HEK293T (cell line): ENCODE measurements around the gene PPP1R1B.

Experiments
- CTCF ChIA-PET: fragments of 350-600 bp; formaldehyde crosslinking; extraction: SDS; loops from one replicate; lab custom pipeline; 2021; ENCODE audit warnings: antibody characterized with exemption, inconsistent platforms; lab: Yijun Ruan, JAX
- POLR2A ChIA-PET: fragments of 350-600 bp; formaldehyde crosslinking; extraction: SDS; loops from one replicate; lab custom pipeline; 2020; ENCODE audit warnings: antibody characterized with exemption, inconsistent platforms; lab: Yijun Ruan, JAX
- DNase-seq: peaks from one replicate; pipeline ENCODE4 v3.0.0; 2012; ENCODE audit warnings: mixed read lengths; ENCODE audit errors: extremely low spot score
- ARNT ChIP-seq: fragments of 450-650 bp; IDR thresholded peaks from 2 replicates; pipeline ENCODE4 v1.6.1; 2017; ENCODE audit warnings: mild to moderate bottlenecking
- BHLHE40 ChIP-seq: fragments of 450-650 bp; IDR thresholded peaks from 2 replicates; pipeline ENCODE4 v1.6.1; 2016; ENCODE audit warnings: mild to moderate bottlenecking, moderate library complexity, borderline replicate concordance
- CTBP1 ChIP-seq: fragments of 450-650 bp; IDR thresholded peaks from 2 replicates; pipeline ENCODE4 v1.6.1; 2016; ENCODE audit warnings: borderline replicate concordance
- ELF4 ChIP-seq: fragments of 450-650 bp; IDR thresholded peaks from 2 replicates; pipeline ENCODE4 v1.6.1; 2017; ENCODE audit warnings: antibody characterized with exemption
- FOXA1 ChIP-seq: fragments of 450-650 bp; IDR thresholded peaks from 2 replicates; pipeline ENCODE4 v1.6.1; 2016; ENCODE audit warnings: mild to moderate bottlenecking
- FOXK2 ChIP-seq: fragments of 450-650 bp; IDR thresholded peaks from 2 replicates; pipeline ENCODE4 v1.6.1; 2016; ENCODE audit warnings: mild to moderate bottlenecking
- FOXM1 ChIP-seq: fragments of 450-650 bp; IDR thresholded peaks from 2 replicates; pipeline ENCODE4 v1.6.1; 2017; ENCODE audit warnings: mild to moderate bottlenecking, borderline replicate concordance
- HDGF ChIP-seq: fragments of 450-650 bp; IDR thresholded peaks from 2 replicates; pipeline ENCODE4 v1.6.1; 2017; ENCODE audit warnings: antibody characterized with exemption, borderline replicate concordance
- L3MBTL2 ChIP-seq: fragments of 450-650 bp; conservative IDR thresholded peaks from 2 replicates; pipeline ENCODE4 v1.6.1; 2016; ENCODE audit warnings: mild to moderate bottlenecking
- LEF1 ChIP-seq: fragments of 450-650 bp; IDR thresholded peaks from 2 replicates; pipeline ENCODE4 v1.6.1; 2017; ENCODE audit warnings: mild to moderate bottlenecking, borderline replicate concordance
- NFRKB ChIP-seq: fragments of 450-650 bp; IDR thresholded peaks from 2 replicates; pipeline ENCODE4 v1.6.1; 2016; ENCODE audit warnings: mild to moderate bottlenecking, moderate library complexity
- PKNOX1 ChIP-seq: fragments of 450-650 bp; IDR thresholded peaks from 2 replicates; pipeline ENCODE4 v1.6.1; 2016
- SP1 ChIP-seq: fragments of 450-650 bp; IDR thresholded peaks from 2 replicates; pipeline ENCODE4 v1.6.1; 2017
- SUZ12 ChIP-seq: fragments of 450-650 bp; IDR thresholded peaks from 2 replicates; pipeline ENCODE4 v1.6.1; 2016; ENCODE audit warnings: mild to moderate bottlenecking
- TARDBP ChIP-seq: fragments of 450-650 bp; IDR thresholded peaks from 2 replicates; pipeline ENCODE4 v1.6.1; 2016
- ZNF384 ChIP-seq: fragments of 450-650 bp; IDR thresholded peaks from 2 replicates; pipeline ENCODE4 v1.6.1; 2016

Gene PPP1R1B

GRCh38 chr17:39605492-39606433 lies 21.0 kb upstream of the PPP1R1B start:
- no peak for TF ChIP-seq PKNOX1
- TF ChIP-seq SP1 = no peak
- TF ChIP-seq FOXM1 = no peak
- no peak for TF ChIP-seq LEF1
- no peak for TF ChIP-seq ELF4
- no peak for TF ChIP-seq TARDBP
- TF ChIP-seq ARNT = no peak
- TF ChIP-seq ZNF384 = no peak
- TF ChIP-seq FOXA1 = no peak
- no peak for TF ChIP-seq CTBP1
- TF ChIP-seq SUZ12 = no peak
- TF ChIP-seq HDGF = no peak
- no peak for TF ChIP-seq BHLHE40
- no peak for TF ChIP-seq FOXK2
- TF ChIP-seq NFRKB = no peak
- TF ChIP-seq L3MBTL2 = no peak
- ChIA-PET POLR2A (no interaction called here), CTCF (interaction anchor here (1.1 to 3.4 kb wide), 2 partner anchors 16 to 18 kb away, joined by 3 to 12 read pairs; no protein-coding TSS in a partner anchor)
- no peak for DNase-seq

GRCh38 chr17:39606434-39607056 lies 20.2 kb upstream of the PPP1R1B start:
- DNase-seq = no peak
- TF ChIP-seq ELF4 (no peak), NFRKB (no peak), FOXA1 (no peak), FOXK2 (no peak), BHLHE40 (no peak), PKNOX1 (no peak), ZNF384 (no peak)
- ChIA-PET POLR2A (interaction anchor here (0.6 kb wide), 1 partner anchor 33 kb away, joined by 3 read pairs; no protein-coding TSS in a partner anchor), CTCF (interaction anchor here (0.6 to 3.4 kb wide), 3 partner anchors 9 to 17 kb away, joined by 3 to 12 read pairs (median 3); no protein-coding TSS in a partner anchor)

DNA sequence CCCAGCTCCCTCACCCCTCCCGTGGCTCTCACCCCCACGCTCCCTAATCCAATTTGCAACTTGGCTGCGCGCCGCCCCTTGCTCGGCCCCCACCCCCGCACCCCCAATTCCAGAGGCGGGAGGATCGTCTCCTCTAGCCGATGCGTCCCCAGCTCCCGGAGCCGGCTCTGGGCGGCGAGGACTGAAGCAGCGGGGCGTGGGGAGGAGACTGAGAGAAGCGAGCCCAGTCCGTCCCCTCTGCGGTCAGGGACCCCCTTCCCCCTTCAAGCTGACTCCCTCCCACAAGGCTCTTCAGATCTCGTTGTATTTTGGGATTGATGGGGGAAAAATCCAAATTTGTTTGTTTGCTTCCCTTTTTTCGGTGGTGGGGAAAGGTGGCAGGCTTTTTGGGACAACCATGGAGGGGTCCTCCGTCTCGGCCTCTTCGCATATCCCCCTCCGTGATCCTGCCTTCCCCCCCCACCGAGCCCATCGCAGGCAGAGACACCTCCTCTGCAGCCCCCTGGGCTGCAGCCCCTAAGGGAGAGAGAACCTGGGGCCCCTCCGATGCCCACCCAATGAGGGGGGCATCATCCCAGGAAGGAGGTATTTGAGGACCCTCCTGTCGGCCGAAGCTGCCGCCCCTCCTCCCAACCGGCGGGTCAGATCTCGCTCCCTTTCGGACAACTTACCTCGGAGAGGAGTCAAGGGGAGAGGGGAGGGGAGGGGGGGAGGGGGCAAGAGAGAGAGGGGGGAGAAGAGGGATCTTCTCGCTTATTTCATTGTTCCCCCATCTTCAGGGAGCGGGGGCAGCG lies 19.5 kb upstream of the PPP1R1B start:
- TF ChIP-seq SP1 (no peak), ELF4 (no peak), L3MBTL2 (no peak), ZNF384 (no peak), PKNOX1 (no peak), FOXA1 (no peak)
- POLR2A ChIA-PET = interaction anchor here (0.6 kb wide), 1 partner anchor 34 kb away, joined by 3 read pairs; no protein-coding TSS in a partner anchor
- CTCF ChIA-PET = interaction anchor here (0.6 to 1.1 kb wide), 3 partner anchors 8 to 16 kb away, joined by 3 read pairs; no protein-coding TSS in a partner anchor
- DNase-seq = no peak

GRCh38 chr17:39607851-39608130 lies 19.0 kb upstream of the PPP1R1B start, which contains the start of gene NEUROD2:
NEUROD2 (minus strand) TSS chr17:39607920; CDS start chr17:39606599, 1,321 bp downstream.
- DNase-seq = no peak
- ChIA-PET POLR2A (no interaction called here), CTCF (no interaction called here)
- no peak for TF ChIP-seq NFRKB
- no peak for TF ChIP-seq SP1
- TF ChIP-seq TARDBP = no peak

- TF ChIP-seq ZNF384 (no peak), ARNT (no peak), ELF4 (no peak), FOXA1 (no peak), BHLHE40 (no peak), CTBP1 (no peak), TARDBP (no peak)
- ChIA-PET CTCF (no interaction called here), POLR2A (no interaction called here)
- DNase-seq = no peak
Observed at GRCh38 chr17:39608142-39608981, 18.4 kb upstream of the PPP1R1B start.
